OCI-LY7 (cell line): Measurements from ENCODE around the gene EPAS1. TPM values are rescaled to one million over a fixed set of nuclear protein-coding genes. Genes with fewer than 3 reads are reported as not detected.

Experiments used
- BruUV-seq: library from RNA; stranded (reverse); fragments of 400-500 nt; replicated peaks from 2 replicates; lab custom pipeline; 2021; lab: Mats Ljungman, UMichigan
- CTCF ChIA-PET: fragments of 300-600 bp; sonication (Branson Sonifier 250); formaldehyde crosslinking; loops from one replicate; lab custom pipeline; 2022; ENCODE audit warnings: antibody characterized with exemption; ENCODE audit not compliant: unreplicated experiment; lab: Charles Lee
- POLR2A ChIA-PET: fragments of 300-600 bp; sonication (Branson Sonifier 250); formaldehyde crosslinking; loops from one replicate; lab custom pipeline; 2022; ENCODE audit warnings: antibody characterized with exemption; lab: Charles Lee
- DNase-seq: peaks from one replicate; pipeline ENCODE4 v3.0.0-alpha.2; 2015; ENCODE audit warnings: low spot score
- H2AFZ ChIP-seq: fragments of 200-600 bp; sonication (generic), shearing (Covaris generic); 2 replicates; pipeline ENCODE4 v1.6.1; 2014; ENCODE audit warnings: mild to moderate bottlenecking, antibody characterized with exemption, low read length, moderate library complexity
- H3K27ac ChIP-seq: fragments of 200-600 bp; sonication (generic); 2 replicates; pipeline ENCODE4 v1.5.1; 2014; ENCODE audit warnings: mixed run types, low read depth, mild to moderate bottlenecking, moderate library complexity, low read length, inconsistent platforms; ENCODE audit not compliant: poor library complexity, severe bottlenecking
- H3K36me3 ChIP-seq: fragments of 200-600 bp; sonication (generic); 2 replicates; pipeline ENCODE4 v1.6.1; 2014; ENCODE audit warnings: mild to moderate bottlenecking, antibody characterized with exemption, low read length, moderate library complexity, mixed read lengths; ENCODE audit not compliant: insufficient read depth
- H3K4me1 ChIP-seq: fragments of 200-600 bp; sonication (generic); 2 replicates; pipeline ENCODE4 v1.5.1; 2014; ENCODE audit warnings: mild to moderate bottlenecking, low read length; ENCODE audit not compliant: insufficient read depth, poor library complexity, severe bottlenecking
- H3K4me2 ChIP-seq: fragments of 200-600 bp; sonication (generic); 2 replicates; pipeline ENCODE4 v1.6.1; 2014; ENCODE audit warnings: mild to moderate bottlenecking, low read length
- H3K4me3 ChIP-seq: fragments of 200-600 bp; sonication (generic); 2 replicates; pipeline ENCODE4 v1.5.1; 2014; ENCODE audit warnings: mild to moderate bottlenecking, low read depth, low read length; ENCODE audit not compliant: poor library complexity, severe bottlenecking
- H3K79me2 ChIP-seq: fragments of 200-600 bp; sonication (generic); 2 replicates; pipeline ENCODE4 v1.6.1; 2016; ENCODE audit warnings: low read depth, mild to moderate bottlenecking, low read length, moderate library complexity, mixed read lengths; ENCODE audit not compliant: insufficient read depth
- H3K9me2 ChIP-seq: fragments of 200-600 bp; sonication (generic); 2 replicates; pipeline ENCODE4 v1.6.1; 2016; ENCODE audit warnings: mild to moderate bottlenecking, low read length, mixed read lengths; ENCODE audit not compliant: insufficient read depth
- H3K9me3 ChIP-seq: fragments of 200-600 bp; sonication (generic); 2 replicates; pipeline ENCODE4 v1.6.1; 2014; ENCODE audit warnings: mild to moderate bottlenecking, mixed run types, low read length, mixed read lengths
- H4K20me1 ChIP-seq: fragments of 200-600 bp; sonication (generic); 2 replicates; pipeline ENCODE4 v1.6.1; 2014; ENCODE audit warnings: mild to moderate bottlenecking, antibody characterized with exemption, low read length, moderate library complexity, mixed read lengths; ENCODE audit not compliant: insufficient read depth
- CTCF ChIP-seq: fragments of 200-600 bp; sonication (generic); conservative IDR thresholded peaks from 2 replicates; pipeline ENCODE4 v1.5.1; 2014; ENCODE audit warnings: mild to moderate bottlenecking, antibody characterized with exemption, low read length, moderate library complexity, mixed read lengths
- EZH2phosphoT487 ChIP-seq: fragments of 200-600 bp; sonication (generic); IDR thresholded peaks from 2 replicates; pipeline ENCODE4 v1.6.1; 2018; ENCODE audit warnings: low read depth, borderline replicate concordance, mild to moderate bottlenecking, mixed run types, antibody characterized with exemption, low read length, moderate library complexity, mixed read lengths
- intact Hi-C: fragments of 100-400 bp; cut with micrococcal nuclease; formaldehyde crosslinking; loops from one replicate; pipeline ENCODE4 v1.10.0; 2022; ENCODE audit not compliant: unreplicated experiment
- total RNA-seq, 2 experiments: library from RNA; depleted of rRNA in 1 of 2; stranded (reverse); fragments of >200 nt in 1 of 2; shearing (Covaris generic) in 1 of 2; gene quantifications; 2 replicates each; pipeline ENCODE4 v1.2.3, GENCODE V29; 2014 to 2022

EPAS1 gene
- total RNA-seq, 2 experiments from 2014 or later: 0.74 TPM; not detected in 1

- ChIA-PET CTCF (no interaction called here), POLR2A (no interaction called here)
- Histone ChIP-seq H3K27ac (no peak overlapping the region), H3K9me3 (no peaks in the 10 kb centered on the region), H3K4me1 (no peaks in the 10 kb centered on the region), H3K9me2 (no peaks in the 10 kb centered on the region), H3K4me3 (no peak overlapping the region), H4K20me1 (no peaks in the 10 kb centered on the region), H3K36me3 (no peaks in the 10 kb centered on the region), H2AFZ (no peak overlapping the region), H3K79me2 (no peaks in the 10 kb centered on the region), H3K4me2 (no peak overlapping the region)
- BruUV-seq: no TSS peak
- DNase-seq: no peak
- TF ChIP-seq CTCF: no peak
- TF ChIP-seq EZH2phosphoT487: no peak
- intact Hi-C loops: no loop called here
These were observed 34.8 kb upstream of the EPAS1 start for GRCh38 chr2:46262248-46262938.

GRCh38 chr2:46263347-46263746 lies 33.9 kb upstream of the EPAS1 start:
- Histone ChIP-seq H3K79me2 (no peaks in the 10 kb centered on the region), H3K27ac (no peak overlapping the region), H2AFZ (no peak overlapping the region), H3K4me2 (no peak overlapping the region), H4K20me1 (no peaks in the 10 kb centered on the region), H3K9me3 (no peaks in the 10 kb centered on the region), H3K9me2 (no peaks in the 10 kb centered on the region), H3K4me3 (no peak overlapping the region), H3K36me3 (no peaks in the 10 kb centered on the region), H3K4me1 (no peaks in the 10 kb centered on the region)
- ChIA-PET CTCF (no interaction called here), POLR2A (no interaction called here)
- intact Hi-C loops: no loop called here
- TF ChIP-seq CTCF (no peak), EZH2phosphoT487 (no peak)
- BruUV-seq: no TSS peak
- no peak for DNase-seq

- H3K9me3 ChIP-seq: no peaks in the 10 kb centered on the region
- no peaks in the 10 kb centered on the region for H4K20me1 ChIP-seq
- BruUV-seq: no TSS peak
- H3K27ac ChIP-seq: no peak overlapping the region
- ChIA-PET POLR2A (no interaction called here), CTCF (no interaction called here)
- H2AFZ ChIP-seq: no peak overlapping the region
- no peak for DNase-seq
- H3K4me1 ChIP-seq: no peaks in the 10 kb centered on the region
- no peaks in the 10 kb centered on the region for H3K36me3 ChIP-seq
- TF ChIP-seq EZH2phosphoT487 (no peak), CTCF (no peak)
- intact Hi-C loops: no loop called here
- no peak overlapping the region for H3K4me2 ChIP-seq
- H3K4me3 ChIP-seq: no peak overlapping the region
- no peaks in the 10 kb centered on the region for H3K9me2 ChIP-seq
- H3K79me2 ChIP-seq: no peaks in the 10 kb centered on the region
These were observed 32.8 kb upstream of the EPAS1 start for GRCh38 chr2:46264447-46264846.
